ENCODE data around the gene DNAH5. TPM values are rescaled to one million over a fixed set of nuclear protein-coding genes. Genes with fewer than 3 reads are reported as not detected.

DNAH5 gene
- total RNA-seq, 6 donors from 2014 or later, result 5.0 to 47.3 (median 10.7) TPM

GRCh38 chr5:13976223-13976622 is 31.7 kb upstream of the DNAH5 start:
- H3K4me1 ChIP-seq, result no peaks in the 10 kb centered on the region
- DNase-seq, result no peak
- no peak for TF ChIP-seq POLR2AphosphoS5 (IDR thresholded peaks at IDR 0.05)
- TF ChIP-seq EP300 (IDR thresholded peaks at IDR 0.05), result no peak
- no peak for TF ChIP-seq CTCF (IDR thresholded peaks at IDR 0.05)
- no peak for ATAC-seq (ENCODE audit: low FRiP score in 2 of 2)
- no peaks in the 10 kb centered on the region for H3K9me3 ChIP-seq
- H3K36me3 ChIP-seq, result no peaks in the 10 kb centered on the region
- no peaks in the 10 kb centered on the region for H3K27me3 ChIP-seq
- H3K4me3 ChIP-seq, result no peak overlapping the region
- 50 to 57% methylated on average over 2 of the region's 2 CpGs for WGBS, 2 donors
- no peak overlapping the region for H3K27ac ChIP-seq

- H3K27ac ChIP-seq, result no peak overlapping the region
- ATAC-seq (ENCODE audit: low FRiP score in 2 of 2) (no peak), DNase-seq (no peak)
- no peaks in the 10 kb centered on the region for H3K9me3 ChIP-seq
- no peaks in the 10 kb centered on the region for H3K36me3 ChIP-seq
- WGBS, 2 donors, result 80 to 82% methylated on average over 2 of the region's 2 CpGs
- no peak for TF ChIP-seq POLR2A (IDR thresholded peaks at IDR 0.05)
- TF ChIP-seq POLR2AphosphoS5 (IDR thresholded peaks at IDR 0.05), result no peak
- TF ChIP-seq EP300 (IDR thresholded peaks at IDR 0.05), result no peak
- TF ChIP-seq CTCF (IDR thresholded peaks at IDR 0.05), result no peak
- H3K27me3 ChIP-seq, result no peaks in the 10 kb centered on the region
- H3K4me3 ChIP-seq, result no peak overlapping the region
- no peaks in the 10 kb centered on the region for H3K4me1 ChIP-seq
Measured at GRCh38 chr5:13975246-13975645, 30.8 kb upstream of the DNAH5 start.

GRCh38 chr5:13973724-13974123 is 29.2 kb upstream of the DNAH5 start:
- 83 to 88% methylated on average over 6 of the region's 6 CpGs for WGBS, 2 donors
- no peak overlapping the region for H3K4me3 ChIP-seq
- H3K36me3 ChIP-seq, result no peaks in the 10 kb centered on the region
- H3K27me3 ChIP-seq, result no peaks in the 10 kb centered on the region
- H3K4me1 ChIP-seq, result no peaks in the 10 kb centered on the region
- TF ChIP-seq POLR2A (IDR thresholded peaks at IDR 0.05), result no peak
- no peak for TF ChIP-seq POLR2AphosphoS5 (IDR thresholded peaks at IDR 0.05)
- no peak for TF ChIP-seq EP300 (IDR thresholded peaks at IDR 0.05)
- no peak for TF ChIP-seq CTCF (IDR thresholded peaks at IDR 0.05)
- ATAC-seq (ENCODE audit: low FRiP score in 2 of 2), result no peak
- H3K9me3 ChIP-seq, result no peaks in the 10 kb centered on the region
- DNase-seq, result no peak
- H3K27ac ChIP-seq, result no peak overlapping the region

- H3K27me3 ChIP-seq, result no peaks in the 10 kb centered on the region
- DNase-seq (no peak), ATAC-seq (ENCODE audit: low FRiP score in 2 of 2) (no peak)
- no peak overlapping the region for H3K4me3 ChIP-seq
- 69 to 89% methylated on average over 5 to 7 of the region's 7 CpGs for WGBS, 2 donors
- TF ChIP-seq POLR2A (IDR thresholded peaks at IDR 0.05) (no peak), EP300 (IDR thresholded peaks at IDR 0.05) (no peak), CTCF (IDR thresholded peaks at IDR 0.05) (no peak), POLR2AphosphoS5 (IDR thresholded peaks at IDR 0.05) (no peak)
- H3K9me3 ChIP-seq, result no peaks in the 10 kb centered on the region
- H3K4me1 ChIP-seq, result no peaks in the 10 kb centered on the region
- H3K27ac ChIP-seq, result no peak overlapping the region
- no peaks in the 10 kb centered on the region for H3K36me3 ChIP-seq
Measured at GRCh38 chr5:13972029-13972428, 27.5 kb upstream of the DNAH5 start.

- Histone ChIP-seq H3K4me3 (no peak overlapping the region), H3K27ac (no peak overlapping the region), H3K27me3 (no peaks in the 10 kb centered on the region), H3K36me3 (no peaks in the 10 kb centered on the region), H3K4me1 (no peaks in the 10 kb centered on the region), H3K9me3 (no peaks in the 10 kb centered on the region)
- TF ChIP-seq EP300 (IDR thresholded peaks at IDR 0.05) (no peak), POLR2AphosphoS5 (IDR thresholded peaks at IDR 0.05) (no peak), CTCF (IDR thresholded peaks at IDR 0.05) (peak in 4 of 6 experiments; percentile 16 to 46 (median 35))
- no peak for DNase-seq
- peak in 1 of 2 donors; percentile 57 for ATAC-seq (ENCODE audit: low FRiP score in 2 of 2)
Measured at GRCh38 chr5:13957032-13957645, 12.7 kb upstream of the DNAH5 start.
